PC-3 (cell line): Measurements from ENCODE around the gene PSMB2. TPM values are rescaled to one million over a fixed set of nuclear protein-coding genes. Genes with fewer than 3 reads are reported as not detected.

Experiments
- ATAC-seq: fragments of 200-7000 bp; cut with Tn5 transposase; 2 replicates; pipeline ENCODE4 v1.9.1; 2020; ENCODE audit warnings: mild to moderate bottlenecking, moderate library complexity
- BruUV-seq: library from RNA; stranded (reverse); fragments of 400-500 nt; replicated peaks from 2 replicates; lab custom pipeline; 2021; lab: Mats Ljungman, UMichigan
- CTCF ChIA-PET: fragments of 300-600 bp; sonication (Branson Sonifier 250); formaldehyde crosslinking; loops from one replicate; lab custom pipeline; 2022; ENCODE audit warnings: antibody characterized with exemption; lab: Charles Lee
- POLR2A ChIA-PET: fragments of 300-600 bp; sonication (Branson Sonifier 250); formaldehyde crosslinking; loops from one replicate; lab custom pipeline; 2022; ENCODE audit warnings: antibody characterized with exemption; ENCODE audit not compliant: unreplicated experiment; lab: Charles Lee
- DNase-seq: peaks from one replicate; pipeline ENCODE4 v3.0.0-alpha.2; 2015
- H2AFZ ChIP-seq: fragments of 300-600 bp; sonication (generic); 2 replicates; pipeline ENCODE4 v1.6.0; 2016; ENCODE audit warnings: antibody characterized with exemption, low read length
- H3F3A ChIP-seq: fragments of 300-600 bp; sonication (generic); one replicate; pipeline ENCODE4 v1.6.0; 2017; ENCODE audit warnings: antibody characterized with exemption, low read length, control low read depth, mild to moderate bottlenecking; ENCODE audit not compliant: unreplicated experiment
- H3K27ac ChIP-seq: fragments of 300-600 bp; sonication (generic); 2 replicates; pipeline ENCODE4 v1.5.1; 2016; ENCODE audit warnings: mild to moderate bottlenecking, low read length
- H3K27me3 ChIP-seq: fragments of 300-600 bp; sonication (generic); 2 replicates; pipeline ENCODE4 v1.6.1; 2016; ENCODE audit warnings: low read length, mixed read lengths
- H3K36me3 ChIP-seq: fragments of 300-600 bp; sonication (generic); 2 replicates; pipeline ENCODE4 v1.6.1; 2016; ENCODE audit warnings: low read depth, mixed run types, low read length, mixed read lengths
- H3K4me1 ChIP-seq: fragments of 300-600 bp; sonication (generic); 2 replicates; pipeline ENCODE4 v1.5.1; 2016; ENCODE audit warnings: low read length; ENCODE audit not compliant: insufficient read depth
- H3K4me2 ChIP-seq: fragments of 300-600 bp; sonication (generic); 2 replicates; pipeline ENCODE4 v1.6.0; 2016; ENCODE audit warnings: low read length
- H3K4me3 ChIP-seq: fragments of 300-600 bp; sonication (generic); 2 replicates; pipeline ENCODE4 v1.5.1; 2016; ENCODE audit warnings: mild to moderate bottlenecking, low read length, mixed read lengths
- H3K79me2 ChIP-seq: fragments of 300-600 bp; sonication (generic); 2 replicates; pipeline ENCODE4 v1.6.1; 2017; ENCODE audit warnings: low read length, mixed read lengths
- H3K9ac ChIP-seq: fragments of 300-600 bp; sonication (generic); 2 replicates; pipeline ENCODE4 v1.6.0; 2016; ENCODE audit warnings: mild to moderate bottlenecking, low read length
- H3K9me2 ChIP-seq: fragments of 300-600 bp; sonication (generic); replicated peaks from 2 replicates; pipeline ENCODE4 v1.6.1; 2016; ENCODE audit warnings: mixed run types, low read length, mixed read lengths
- H3K9me3 ChIP-seq: fragments of 300-600 bp; sonication (generic); 2 replicates; pipeline ENCODE4 v1.6.1; 2016; ENCODE audit warnings: low read length, mixed read lengths
- H4K20me1 ChIP-seq: fragments of 300-600 bp; sonication (generic); 2 replicates; pipeline ENCODE4 v1.6.1; 2016; ENCODE audit warnings: low read length, mixed read lengths
- CTCF ChIP-seq: fragments of 300-600 bp; sonication (generic); conservative IDR thresholded peaks from 2 replicates; pipeline ENCODE4 v1.5.1; 2017; ENCODE audit warnings: antibody characterized with exemption, low read depth, mild to moderate bottlenecking, low read length
- EZH2 ChIP-seq: fragments of 300-600 bp; sonication (generic); IDR thresholded peaks from one replicate; pipeline ENCODE4 v1.6.1; 2017; ENCODE audit warnings: antibody characterized with exemption, mild to moderate bottlenecking, low read length; ENCODE audit not compliant: unreplicated experiment
- EZH2phosphoT487 ChIP-seq: fragments of 300-600 bp; sonication (generic); IDR thresholded peaks from 2 replicates; pipeline ENCODE4 v1.6.1; 2018; ENCODE audit warnings: mild to moderate bottlenecking, antibody characterized with exemption, low read length, borderline replicate concordance
- intact Hi-C: fragments of 100-400 bp; cut with micrococcal nuclease; formaldehyde crosslinking; loops from 2 replicates; pipeline ENCODE4 v1.9.0; 2023
- total RNA-seq: library from RNA; depleted of rRNA; stranded (reverse); fragments of >200 nt; gene quantifications from 2 replicates; pipeline ENCODE4 v1.2.3, GENCODE V29; 2014

Gene PSMB2
- total RNA-seq, 1 experiment from 2014 or later, result 61.2 TPM

GRCh38 chr1:35659589-35659988 lies 18.3 kb upstream of the PSMB2 start:
- POLR2A ChIA-PET, result no interaction called here
- H2AFZ ChIP-seq, result no peak overlapping the region
- H3K9me3 ChIP-seq, result no peaks in the 10 kb centered on the region
- no peaks in the 10 kb centered on the region for H3K36me3 ChIP-seq
- CTCF ChIA-PET, result no interaction called here
- peaks cover 15% of the 10 kb centered on the region for H3K4me1 ChIP-seq
- H3K79me2 ChIP-seq, result no peaks in the 10 kb centered on the region
- no peaks in the 10 kb centered on the region for H4K20me1 ChIP-seq
- intact Hi-C loops, result no loop called here
- H3K4me3 ChIP-seq, result no peak overlapping the region
- H3K27ac ChIP-seq, result no peak overlapping the region
- H3K9ac ChIP-seq, result no peak overlapping the region
- no TSS peak for BruUV-seq
- H3F3A ChIP-seq, result no peaks in the 10 kb centered on the region
- ATAC-seq (no peak), DNase-seq (no peak)
- no peak overlapping the region for H3K4me2 ChIP-seq
- no peaks in the 10 kb centered on the region for H3K27me3 ChIP-seq
- TF ChIP-seq CTCF (no peak), EZH2 (no peak), EZH2phosphoT487 (no peak)
- no peaks in the 10 kb centered on the region for H3K9me2 ChIP-seq

GRCh38 chr1:35657851-35658250 lies 16.5 kb upstream of the PSMB2 start:
- no peak overlapping the region for H3K9ac ChIP-seq
- no TSS peak for BruUV-seq
- ChIA-PET POLR2A (no interaction called here), CTCF (no interaction called here)
- H3F3A ChIP-seq, result no peaks in the 10 kb centered on the region
- H3K36me3 ChIP-seq, result no peaks in the 10 kb centered on the region
- no peak for ATAC-seq
- no peak overlapping the region for H3K4me2 ChIP-seq
- H3K9me2 ChIP-seq, result no peaks in the 10 kb centered on the region
- no peak overlapping the region for H2AFZ ChIP-seq
- H3K27me3 ChIP-seq, result no peaks in the 10 kb centered on the region
- peaks cover 15% of the 10 kb centered on the region for H3K4me1 ChIP-seq
- intact Hi-C loops, result no loop called here
- TF ChIP-seq EZH2 (no peak), EZH2phosphoT487 (no peak), CTCF (no peak)
- no peaks in the 10 kb centered on the region for H3K79me2 ChIP-seq
- no peaks in the 10 kb centered on the region for H3K9me3 ChIP-seq
- no peak overlapping the region for H3K4me3 ChIP-seq
- H3K27ac ChIP-seq, result no peak overlapping the region
- DNase-seq, result no peak
- H4K20me1 ChIP-seq, result no peaks in the 10 kb centered on the region

GRCh38 chr1:35656863-35657232 lies 15.5 kb upstream of the PSMB2 start:
- TF ChIP-seq EZH2, result no peak
- no peak for TF ChIP-seq CTCF
- TF ChIP-seq EZH2phosphoT487, result no peak
- Histone ChIP-seq H3K9me3 (no peaks in the 10 kb centered on the region), H3K9ac (no peak overlapping the region; the same call in 1 of the 2 replicates), H2AFZ (no peak overlapping the region), H3K27me3 (peaks cover 4% of the 10 kb centered on the region; the same call in 1 of the 2 replicates), H3K79me2 (no peaks in the 10 kb centered on the region), H3K27ac (peak overlapping the region; percentile 62), H3K4me3 (no peak overlapping the region), H3K9me2 (no peaks in the 10 kb centered on the region), H3K4me1 (peaks cover 15% of the 10 kb centered on the region), H3K36me3 (no peaks in the 10 kb centered on the region), H3K4me2 (peak overlapping the region; percentile 18; the same call in 1 of the 2 replicates), H3F3A (no peaks in the 10 kb centered on the region), H4K20me1 (no peaks in the 10 kb centered on the region)
- no TSS peak for BruUV-seq
- intact Hi-C loops, result no loop called here
- ATAC-seq, result 0 out of 2 replicates have a peak, but pooled peaks have one; percentile 8
- DNase-seq, result no peak
- ChIA-PET POLR2A (no interaction called here), CTCF (no interaction called here)
